Ureter (tissue), 1 donor: ENCODE data around the gene GALNT10. TPM values are rescaled to one million over a fixed set of nuclear protein-coding genes. Genes with fewer than 3 reads are reported as not detected.

Experiments
- DNase-seq: peaks from one replicate; pipeline ENCODE4 v3.0.0-alpha.2; 2020; ENCODE audit warnings: low spot score
- total RNA-seq: library from RNA; stranded (reverse); gene quantifications from one replicate; pipeline ENCODE4 v1.2.4, GENCODE V29; 2023
- donor health status: DM: yes; HTN: yes; CAD: no.

The GALNT10 gene
- total RNA-seq, 1 donor from 2014 or later, result 26.0 TPM

- DNase-seq, result no peak
Measured at GRCh38 chr5:154377754-154378533, 187.4 kb downstream of the GALNT10 start.

GRCh38 chr5:154380263-154380662 lies 189.7 kb downstream of the GALNT10 start:
- DNase-seq, result no peak

GRCh38 chr5:154384480-154385235 lies 194.1 kb downstream of the GALNT10 start:
- DNase-seq, result no peak

GRCh38 chr5:154385236-154385512 lies 194.6 kb downstream of the GALNT10 start:
- DNase-seq, result no peak

GRCh38 chr5:154386952-154387629 lies 196.6 kb downstream of the GALNT10 start:
- no peak for DNase-seq

- DNase-seq, result no peak
Measured at GRCh38 chr5:154388842-154389241, 198.3 kb downstream of the GALNT10 start.

- no peak for DNase-seq
Measured at GRCh38 chr5:154390096-154390495, 199.6 kb downstream of the GALNT10 start.

- DNase-seq, result no peak
Measured at GRCh38 chr5:154390746-154391359, 200.3 kb downstream of the GALNT10 start.

- DNase-seq, result no peak
Measured at GRCh38 chr5:154391788-154392187, 201.3 kb downstream of the GALNT10 start.

GRCh38 chr5:154393850-154394249 lies 203.3 kb downstream of the GALNT10 start:
- no peak for DNase-seq

GRCh38 chr5:154394307-154394706 lies 203.8 kb downstream of the GALNT10 start:
- DNase-seq, result no peak

GRCh38 chr5:154395407-154396106 lies 205.0 kb downstream of the GALNT10 start:
- DNase-seq, result peak; percentile 57

GRCh38 chr5:154396128-154396527 lies 205.6 kb downstream of the GALNT10 start:
- no peak for DNase-seq

GRCh38 chr5:154397652-154398406 lies 207.3 kb downstream of the GALNT10 start:
- peak; percentile 58 for DNase-seq

- no peak for DNase-seq
Measured at GRCh38 chr5:154400678-154401077, 210.1 kb downstream of the GALNT10 start.

- no peak for DNase-seq
Measured at GRCh38 chr5:154401355-154401754, 210.8 kb downstream of the GALNT10 start.

GRCh38 chr5:154401931-154402330 lies 211.4 kb downstream of the GALNT10 start:
- no peak for DNase-seq

- DNase-seq, result no peak
Measured at GRCh38 chr5:154402611-154403010, 212.1 kb downstream of the GALNT10 start.

GRCh38 chr5:154403234-154403633 lies 212.7 kb downstream of the GALNT10 start:
- no peak for DNase-seq

GRCh38 chr5:154403776-154404387 lies 213.3 kb downstream of the GALNT10 start:
- no peak for DNase-seq
